PC-9 (cell line): Measurements from ENCODE around the gene AGO1.

Experiments
- CTCF ChIP-seq: fragments of 200-600 bp; sonication (generic); conservative IDR thresholded peaks from 2 replicates; pipeline ENCODE4 v1.6.1; 2017; ENCODE audit warnings: mixed run types, antibody characterized with exemption, mild to moderate bottlenecking, moderate library complexity
- EZH2 ChIP-seq: fragments of 200-600 bp; sonication (generic); IDR thresholded peaks from 2 replicates; pipeline ENCODE4 v1.8.0; 2017; ENCODE audit warnings: antibody characterized with exemption, low read depth

- no peak for TF ChIP-seq CTCF
- TF ChIP-seq EZH2, result no peak
These were observed 85.4 kb downstream of the AGO1 start for GRCh38 chr1:35968396-35968795.
